ENCODE results near the gene ZSWIM9.

DNA sequence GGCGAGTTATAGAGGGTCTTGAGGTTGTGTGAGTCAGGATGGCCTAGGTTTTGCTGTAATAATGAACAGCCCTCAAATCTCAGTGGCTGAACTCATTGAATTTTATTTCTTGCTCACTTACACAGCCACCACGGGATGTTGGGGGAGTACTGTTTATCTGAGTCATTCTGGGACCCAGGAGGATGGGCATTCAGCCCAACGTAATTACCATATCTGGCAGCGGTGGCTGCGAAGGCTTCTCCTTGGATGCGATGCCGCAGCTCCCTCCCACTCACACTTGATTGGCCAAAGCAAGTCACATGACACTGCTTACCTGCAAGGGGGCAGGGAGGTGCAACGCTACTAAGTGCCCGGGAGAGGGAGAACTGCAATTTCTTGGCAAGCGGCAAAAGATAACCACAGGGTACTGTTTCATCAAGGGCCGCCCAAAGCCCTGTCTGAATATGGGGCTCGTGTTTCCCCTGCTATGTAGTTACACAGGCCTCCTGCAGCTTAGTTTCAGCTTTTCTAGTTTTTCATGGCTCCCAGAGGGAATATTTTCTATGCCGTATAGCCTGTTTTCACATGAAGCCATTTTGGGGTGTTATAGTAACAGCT lies 19.9 kb downstream of the ZSWIM9 start:
- TF ChIP-seq, protein P1, sequence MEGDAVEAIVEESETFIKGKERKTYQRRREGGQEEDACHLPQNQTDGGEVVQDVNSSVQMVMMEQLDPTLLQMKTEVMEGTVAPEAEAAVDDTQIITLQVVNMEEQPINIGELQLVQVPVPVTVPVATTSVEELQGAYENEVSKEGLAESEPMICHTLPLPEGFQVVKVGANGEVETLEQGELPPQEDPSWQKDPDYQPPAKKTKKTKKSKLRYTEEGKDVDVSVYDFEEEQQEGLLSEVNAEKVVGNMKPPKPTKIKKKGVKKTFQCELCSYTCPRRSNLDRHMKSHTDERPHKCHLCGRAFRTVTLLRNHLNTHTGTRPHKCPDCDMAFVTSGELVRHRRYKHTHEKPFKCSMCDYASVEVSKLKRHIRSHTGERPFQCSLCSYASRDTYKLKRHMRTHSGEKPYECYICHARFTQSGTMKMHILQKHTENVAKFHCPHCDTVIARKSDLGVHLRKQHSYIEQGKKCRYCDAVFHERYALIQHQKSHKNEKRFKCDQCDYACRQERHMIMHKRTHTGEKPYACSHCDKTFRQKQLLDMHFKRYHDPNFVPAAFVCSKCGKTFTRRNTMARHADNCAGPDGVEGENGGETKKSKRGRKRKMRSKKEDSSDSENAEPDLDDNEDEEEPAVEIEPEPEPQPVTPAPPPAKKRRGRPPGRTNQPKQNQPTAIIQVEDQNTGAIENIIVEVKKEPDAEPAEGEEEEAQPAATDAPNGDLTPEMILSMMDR (conservative IDR thresholded peaks at IDR 0.05; ENCODE audit: low read depth, low read length) = peak; percentile 62
- no peak for TF ChIP-seq EZH2 (IDR thresholded peaks at IDR 0.05; ENCODE audit: low read length, unreplicated experiment)

Measured in PC-3 (cell line).